Measurements from ENCODE around the gene PPP1R3A.

DNA sequence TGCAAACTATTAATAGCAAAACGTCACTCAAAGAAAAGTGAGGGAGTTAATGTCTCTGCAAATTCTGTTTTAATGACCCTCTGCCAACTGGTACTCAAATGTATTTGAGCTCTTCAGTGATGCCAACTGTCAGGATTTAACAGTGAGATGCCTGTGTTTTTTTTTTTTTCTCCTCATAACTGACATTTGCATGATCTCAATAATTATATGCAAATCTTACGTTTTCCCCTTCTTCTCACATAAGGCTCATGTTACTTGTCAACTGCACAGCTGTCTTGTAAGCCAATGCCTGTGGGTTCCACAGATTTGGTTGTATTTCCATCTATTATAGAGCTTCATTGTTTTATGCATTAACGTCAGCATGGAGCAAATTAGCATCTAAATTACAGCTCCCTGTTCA, 38.2 kb downstream of the PPP1R3A start:
- TF ChIP-seq GATA2 (IDR thresholded peaks at IDR 0.05; ENCODE audit: low read depth, low read length) (no peak), GATA3 (IDR thresholded peaks at IDR 0.05; ENCODE audit: low read depth, low read length) (no peak)
